NCI-H1105 treated with DMSO at 0.1 percent for 48 hours (cell line): ENCODE data around the gene CYP4F2.
"Not testable (repeated sequence)": the region's sequence is repeated elsewhere in the genome, so short reads cannot be mapped to it uniquely, and the experiment has no call there.

Experiments
- DNase-seq: peaks from one replicate; lab custom pipeline; 2025; lab: John Stamatoyannopoulos, UW

Gene CYP4F2

GRCh38 chr19:15900032-15900431, 2.2 kb upstream of the CYP4F2 start:
- DNase-seq: not testable (repeated sequence)

DNA sequence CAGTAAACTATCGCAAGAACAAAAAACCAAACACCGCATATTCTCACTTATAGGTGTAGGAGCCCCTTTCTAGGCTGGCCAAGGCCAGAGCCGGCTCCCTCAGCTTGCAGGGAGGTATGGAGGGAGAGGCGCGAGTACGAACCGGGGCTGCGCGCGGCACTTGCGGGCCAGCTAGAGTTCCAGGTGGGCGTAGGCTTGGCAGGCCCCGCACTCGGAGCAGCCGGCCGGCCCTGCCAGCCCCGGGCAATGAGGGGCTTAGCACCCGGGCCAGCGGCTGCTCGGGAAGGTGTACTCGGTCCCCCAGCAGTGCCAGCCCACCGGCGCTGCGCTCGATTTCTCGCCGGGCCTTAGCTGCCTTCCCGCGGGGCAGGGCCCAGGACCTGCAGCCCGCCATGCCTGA, 1.7 kb upstream of the CYP4F2 start:
- not testable (repeated sequence) for DNase-seq

- DNase-seq: no peak
These were observed 692 bp downstream of the CYP4F2 start for GRCh38 chr19:15897026-15897737.

DNA sequence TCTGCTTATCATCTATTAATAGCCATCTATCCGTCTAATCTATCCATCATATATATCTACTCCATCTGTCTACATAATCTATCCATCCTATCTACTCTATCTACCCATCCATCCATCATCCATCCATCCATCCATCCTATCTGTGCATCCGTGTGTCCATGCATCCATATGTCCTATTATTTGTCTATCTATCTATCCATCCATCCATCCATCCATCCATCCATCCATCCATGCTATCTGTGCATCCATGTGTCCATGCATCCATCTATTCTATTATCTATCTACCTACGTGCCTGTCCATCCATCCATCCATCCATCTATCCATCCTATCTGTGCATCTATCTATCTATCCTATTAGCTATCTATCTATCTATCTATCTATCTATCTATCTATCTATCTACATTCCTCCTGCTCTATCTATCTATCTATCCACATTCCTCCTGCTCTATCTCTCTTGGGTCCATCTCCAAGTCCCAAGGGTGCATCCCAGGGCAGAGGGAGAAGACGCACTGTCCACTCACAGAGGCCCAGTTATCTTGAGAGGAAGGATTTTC, 1.9 kb downstream of the CYP4F2 start:
- no peak for DNase-seq

DNA sequence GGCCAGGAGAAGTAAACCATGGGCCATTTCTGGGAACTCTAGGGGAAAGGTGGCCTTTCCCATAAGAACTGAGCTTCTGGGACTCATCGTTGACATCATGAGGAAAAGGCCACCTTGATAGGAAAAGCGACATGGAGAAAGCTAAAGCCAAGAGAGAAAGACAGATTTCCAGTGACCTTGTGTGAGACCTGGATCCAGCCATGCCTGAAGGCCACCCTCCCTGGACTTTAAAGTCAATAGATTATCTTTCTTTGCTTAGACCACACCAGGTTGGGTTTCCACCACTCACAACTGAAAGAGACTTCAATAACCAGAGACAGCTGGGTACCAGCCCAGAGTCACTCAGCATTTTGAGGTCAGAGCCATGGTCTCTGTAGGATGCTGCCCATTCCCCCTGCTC, 3.5 kb downstream of the CYP4F2 start:
- no peak for DNase-seq

- DNase-seq: no peak
These were observed 4.4 kb downstream of the CYP4F2 start for GRCh38 chr19:15893477-15893876.

DNA sequence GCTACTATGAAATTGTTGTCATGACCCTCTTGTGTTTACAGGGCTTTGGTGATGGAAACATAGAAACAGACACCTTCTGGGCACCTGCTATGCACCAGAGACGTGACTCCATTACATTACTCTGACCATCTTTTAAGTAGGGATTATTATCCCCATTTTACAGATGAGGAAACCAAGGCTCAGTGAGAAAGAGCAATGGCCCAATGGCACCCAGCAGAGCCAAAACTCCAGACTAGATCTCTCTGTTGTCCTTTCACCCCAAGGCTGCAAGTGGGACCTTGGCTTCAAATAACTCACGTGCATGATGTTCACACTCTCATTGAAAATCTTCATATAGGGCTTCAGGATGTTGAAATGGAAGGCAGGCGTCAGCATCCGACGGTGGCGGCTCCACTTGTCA, 5.9 kb downstream of the CYP4F2 start:
- DNase-seq: no peak

DNA sequence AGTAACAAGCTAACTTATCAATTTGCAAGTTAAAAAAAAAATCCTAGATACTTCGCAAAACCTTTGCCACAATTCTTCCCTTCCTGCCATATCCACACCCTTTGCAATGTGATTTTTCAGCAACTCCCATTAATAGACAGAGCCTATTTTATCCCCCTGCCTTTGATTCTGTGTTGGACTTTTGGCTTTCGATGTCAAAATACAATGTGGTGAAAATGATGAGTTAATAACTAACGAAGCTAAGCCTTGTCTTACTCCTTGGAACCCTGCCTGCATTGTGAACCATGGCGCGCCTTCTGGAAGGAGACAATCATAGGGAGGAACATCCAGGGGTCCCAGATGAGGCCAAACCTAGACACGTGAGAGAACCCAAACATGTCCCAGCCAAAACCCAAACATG, 6.4 kb downstream of the CYP4F2 start:
- DNase-seq: no peak

GRCh38 chr19:15889339-15889738, 8.5 kb downstream of the CYP4F2 start:
- DNase-seq: not testable (repeated sequence)

DNA sequence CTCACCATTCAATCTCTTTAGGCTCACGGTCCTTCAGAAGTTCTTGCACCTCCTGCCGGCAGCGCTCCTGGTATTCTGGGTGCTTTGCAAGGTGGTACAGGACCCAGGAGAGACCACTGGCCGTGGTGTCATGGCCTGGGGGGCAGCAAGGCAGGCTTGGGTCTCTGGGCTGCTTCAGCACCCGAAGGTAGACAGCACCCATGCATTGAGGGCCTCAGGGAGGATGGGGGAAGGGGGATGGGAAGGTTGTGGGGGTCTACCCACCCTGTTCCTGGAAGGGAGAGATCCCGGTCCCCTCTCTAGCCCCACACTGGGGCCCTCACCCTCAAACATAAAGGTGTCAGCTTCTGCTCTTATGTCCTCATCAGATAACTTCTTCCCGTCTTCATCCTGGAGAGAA, 12.0 kb downstream of the CYP4F2 start:
- no peak for DNase-seq

GRCh38 chr19:15885167-15885566, 12.7 kb downstream of the CYP4F2 start:
- no peak for DNase-seq

- DNase-seq: not testable (repeated sequence)
These were observed 14.5 kb downstream of the CYP4F2 start for GRCh38 chr19:15883329-15883728.

- DNase-seq: no peak
These were observed 22.9 kb downstream of the CYP4F2 start for GRCh38 chr19:15874821-15875474.

DNA sequence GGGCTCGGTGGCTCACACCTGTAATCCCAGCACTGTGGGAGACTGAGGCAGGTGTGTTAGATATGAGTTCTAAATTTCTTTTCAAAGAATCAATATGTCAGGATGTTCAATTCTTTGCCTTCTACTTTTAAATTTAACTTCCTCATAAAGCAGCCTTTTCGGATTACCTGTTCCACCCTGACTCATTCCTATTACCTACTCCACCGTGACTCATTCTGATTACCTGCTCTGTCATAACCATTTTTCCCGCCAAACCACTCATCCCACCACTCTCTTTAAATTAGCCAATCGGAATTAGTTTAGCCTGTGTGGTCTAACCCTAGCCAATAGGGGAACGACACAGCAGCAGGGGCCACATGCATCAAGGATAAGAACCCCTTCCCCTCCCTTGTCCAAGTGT, 24.1 kb downstream of the CYP4F2 start:
- DNase-seq: not testable (repeated sequence)

DNA sequence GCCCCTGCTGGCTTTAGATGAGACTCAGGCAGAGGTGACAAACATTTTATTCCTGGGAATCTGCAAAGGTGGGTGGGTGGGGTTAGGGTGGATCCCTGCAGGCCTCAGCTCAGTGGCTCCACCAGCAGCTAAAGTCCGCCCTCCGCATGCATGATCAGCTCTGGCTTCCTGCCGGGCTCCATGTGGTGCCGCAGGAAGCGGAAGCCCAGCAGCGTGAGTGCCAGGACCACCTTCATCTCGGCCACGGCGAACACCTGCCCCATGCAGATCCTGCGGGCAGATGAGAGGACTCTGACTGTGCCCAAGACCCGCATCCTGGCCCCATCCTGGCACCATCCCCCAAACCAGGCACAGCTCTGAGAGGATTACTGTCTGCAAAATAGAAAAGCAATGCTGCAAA, 26.3 kb downstream of the CYP4F2 start:
- no peak for DNase-seq

GRCh38 chr19:15869873-15870272, 28.0 kb downstream of the CYP4F2 start:
- DNase-seq: no peak

GRCh38 chr19:15869109-15869555, 28.7 kb downstream of the CYP4F2 start:
- DNase-seq: peak; percentile 38

GRCh38 chr19:15866636-15867035, 31.2 kb downstream of the CYP4F2 start:
- DNase-seq: no peak

GRCh38 chr19:15864824-15865223, 33.0 kb downstream of the CYP4F2 start:
- no peak for DNase-seq

DNA sequence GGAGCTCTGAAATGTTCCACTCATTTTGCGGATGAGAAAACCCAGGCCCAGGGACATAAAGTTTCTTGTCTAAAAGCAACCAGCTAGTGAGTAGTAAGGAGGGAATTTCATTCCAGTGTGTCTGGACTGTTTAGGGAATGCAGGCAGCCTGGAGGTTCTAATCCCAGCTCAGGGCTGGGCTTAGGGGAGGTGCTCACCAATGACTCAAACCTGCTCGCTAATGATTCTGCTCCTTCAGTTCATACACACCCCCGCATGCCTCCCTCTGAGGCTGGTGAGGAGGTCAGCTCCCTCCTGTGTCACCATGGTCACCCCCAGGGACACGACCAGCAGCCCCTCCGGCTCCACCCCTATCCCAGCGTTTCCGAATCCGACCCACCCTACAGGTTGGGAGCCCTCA, 34.6 kb downstream of the CYP4F2 start:
- no peak for DNase-seq

- no peak for DNase-seq
These were observed 35.4 kb downstream of the CYP4F2 start for GRCh38 chr19:15862444-15862843.

DNA sequence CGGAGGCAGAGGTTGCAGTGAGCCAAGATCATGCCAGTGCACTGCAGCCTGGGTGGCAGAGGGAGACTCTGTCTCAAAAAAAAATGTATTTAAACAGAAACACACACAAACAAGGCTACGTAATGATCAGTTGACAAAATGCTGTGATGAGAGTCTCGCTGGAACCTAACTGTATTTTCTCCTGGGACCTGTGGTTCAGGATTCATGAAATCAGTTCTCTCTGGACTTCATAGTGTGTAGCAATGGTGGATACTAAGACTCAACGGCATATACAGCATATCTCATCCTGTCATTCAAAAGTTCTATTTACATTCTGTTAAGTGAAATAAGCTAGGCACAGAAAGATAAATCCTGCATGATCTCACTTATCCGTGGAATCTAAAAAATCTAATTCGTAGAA, 37.4 kb downstream of the CYP4F2 start:
- DNase-seq: no peak

DNA sequence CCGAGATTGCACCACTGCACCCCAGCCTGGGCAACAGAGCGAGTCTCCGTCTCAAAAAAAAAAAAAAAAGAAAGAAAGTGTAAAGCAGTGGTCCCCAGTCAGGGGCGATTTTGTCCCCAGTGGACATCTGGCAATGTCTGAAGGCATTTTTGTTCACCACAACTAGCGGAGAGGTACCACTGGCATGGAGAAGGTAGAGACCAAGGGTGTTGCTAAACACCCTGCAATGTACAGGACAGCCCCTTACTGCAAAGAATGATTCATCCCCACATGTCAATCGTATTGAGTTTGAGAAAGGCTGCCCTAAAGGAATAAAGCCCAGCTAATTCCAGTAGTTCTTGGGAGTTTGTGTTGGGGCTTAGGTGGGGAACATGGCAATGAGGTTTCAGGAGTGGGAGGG, 38.7 kb downstream of the CYP4F2 start:
- DNase-seq: no peak
